Measurements from ENCODE around the gene ZNF160.
A peak's percentile ranks its signal among the peaks of the same experiment; 100 is the strongest.

The ZNF160 gene

DNA sequence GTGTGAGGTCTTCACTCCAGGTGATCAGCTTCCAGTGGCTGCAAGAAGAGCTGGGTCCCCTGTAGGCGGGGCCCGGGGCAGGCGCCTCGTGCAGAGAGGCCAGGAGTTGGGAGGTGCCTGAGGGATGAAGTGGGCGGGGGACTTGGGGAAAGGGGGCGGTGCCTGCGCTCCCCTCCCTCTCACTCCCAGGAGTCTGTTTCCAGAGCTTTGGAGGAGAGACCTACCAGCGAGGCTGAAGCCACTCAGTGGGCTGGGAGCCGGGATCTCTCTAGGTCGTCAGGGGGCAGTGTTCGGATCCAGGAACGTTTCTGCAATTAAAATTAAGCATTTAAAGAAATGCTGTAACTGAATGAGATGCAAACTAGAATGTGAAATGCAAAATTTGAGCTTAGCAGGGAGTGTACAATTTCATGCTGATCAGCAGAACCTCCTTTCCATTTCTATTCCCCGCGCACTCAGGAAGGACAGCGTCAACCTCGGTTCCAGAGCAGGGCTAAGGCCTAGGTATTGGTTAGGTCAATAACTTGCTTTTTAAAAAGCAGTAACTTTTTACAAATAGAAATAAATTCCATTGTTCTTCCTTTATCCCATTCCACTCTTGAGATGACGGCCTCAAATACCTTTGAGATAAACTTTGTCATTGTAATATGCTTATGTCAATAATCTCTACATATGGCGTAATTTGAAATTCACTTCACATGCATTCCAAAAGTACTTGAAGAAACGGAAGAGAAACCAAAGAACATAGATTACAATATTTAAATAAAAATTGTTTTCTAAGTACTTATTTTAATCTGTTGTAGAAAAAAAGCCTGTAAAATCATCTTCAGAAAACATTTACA lies 11.6 kb downstream of the ZNF160 start:
- Histone ChIP-seq H3K4me1 (ENCODE audit: control insufficient read depth, insufficient read depth, low read length) (no peaks in the 10 kb centered on the region), H3K9me3 (ENCODE audit: control insufficient read depth, insufficient read depth, low read depth, low read length) (peaks cover 2% of the 10 kb centered on the region; the same call in 1 of the 2 replicates), H3K27ac (ENCODE audit: extremely low read depth, low read depth, low read length) (no peak overlapping the region), H3K4me3 (ENCODE audit: low read depth, low read length) (no peak overlapping the region), H3K36me3 (ENCODE audit: control insufficient read depth in 2 of 2, insufficient read depth in 1 of 2, low read length in 2 of 2) (peaks cover 0 to 56% of the 10 kb centered on the region in 2 experiments; a peak in 2 of 3 replicates)
- CTCF ChIA-PET: no interaction called here
- TF ChIP-seq ZNF791 (tag by site-specific recombination; IDR thresholded peaks at IDR 0.05) (no peak), ZBTB44 (tag by site-specific recombination; IDR thresholded peaks at IDR 0.05) (no peak), ZFHX2 (tag by site-specific recombination; conservative IDR thresholded peaks at IDR 0.05) (no peak), ZNF549 (tag by site-specific recombination; IDR thresholded peaks at IDR 0.05) (no peak), ZNF623 (tag by site-specific recombination; IDR thresholded peaks at IDR 0.05) (no peak), ZNF555 (tag by site-specific recombination; conservative IDR thresholded peaks at IDR 0.05) (no peak), ZNF335 (tag by site-specific recombination; conservative IDR thresholded peaks at IDR 0.05) (no peak), ZNF404 (tag by site-specific recombination; IDR thresholded peaks at IDR 0.05) (no peak), TRIM28 (IDR thresholded peaks at IDR 0.05; ENCODE audit: borderline replicate concordance, low read length) (no peak), GLIS2 (tag by site-specific recombination; IDR thresholded peaks at IDR 0.05) (no peak)
- TF ChIP-seq, protein P1, sequence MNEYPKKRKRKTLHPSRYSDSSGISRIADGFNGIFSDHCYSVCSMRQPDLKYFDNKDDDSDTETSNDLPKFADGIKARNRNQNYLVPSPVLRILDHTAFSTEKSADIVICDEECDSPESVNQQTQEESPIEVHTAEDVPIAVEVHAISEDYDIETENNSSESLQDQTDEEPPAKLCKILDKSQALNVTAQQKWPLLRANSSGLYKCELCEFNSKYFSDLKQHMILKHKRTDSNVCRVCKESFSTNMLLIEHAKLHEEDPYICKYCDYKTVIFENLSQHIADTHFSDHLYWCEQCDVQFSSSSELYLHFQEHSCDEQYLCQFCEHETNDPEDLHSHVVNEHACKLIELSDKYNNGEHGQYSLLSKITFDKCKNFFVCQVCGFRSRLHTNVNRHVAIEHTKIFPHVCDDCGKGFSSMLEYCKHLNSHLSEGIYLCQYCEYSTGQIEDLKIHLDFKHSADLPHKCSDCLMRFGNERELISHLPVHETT (tag by site-specific recombination; IDR thresholded peaks at IDR 0.05): no peak
- TF ChIP-seq, protein P2, sequence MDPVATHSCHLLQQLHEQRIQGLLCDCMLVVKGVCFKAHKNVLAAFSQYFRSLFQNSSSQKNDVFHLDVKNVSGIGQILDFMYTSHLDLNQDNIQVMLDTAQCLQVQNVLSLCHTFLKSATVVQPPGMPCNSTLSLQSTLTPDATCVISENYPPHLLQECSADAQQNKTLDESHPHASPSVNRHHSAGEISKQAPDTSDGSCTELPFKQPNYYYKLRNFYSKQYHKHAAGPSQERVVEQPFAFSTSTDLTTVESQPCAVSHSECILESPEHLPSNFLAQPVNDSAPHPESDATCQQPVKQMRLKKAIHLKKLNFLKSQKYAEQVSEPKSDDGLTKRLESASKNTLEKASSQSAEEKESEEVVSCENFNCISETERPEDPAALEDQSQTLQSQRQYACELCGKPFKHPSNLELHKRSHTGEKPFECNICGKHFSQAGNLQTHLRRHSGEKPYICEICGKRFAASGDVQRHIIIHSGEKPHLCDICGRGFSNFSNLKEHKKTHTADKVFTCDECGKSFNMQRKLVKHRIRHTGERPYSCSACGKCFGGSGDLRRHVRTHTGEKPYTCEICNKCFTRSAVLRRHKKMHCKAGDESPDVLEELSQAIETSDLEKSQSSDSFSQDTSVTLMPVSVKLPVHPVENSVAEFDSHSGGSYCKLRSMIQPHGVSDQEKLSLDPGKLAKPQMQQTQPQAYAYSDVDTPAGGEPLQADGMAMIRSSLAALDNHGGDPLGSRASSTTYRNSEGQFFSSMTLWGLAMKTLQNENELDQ (tag by site-specific recombination; IDR thresholded peaks at IDR 0.05; ENCODE audit: low read depth): no peak
- POLR2A ChIA-PET: no interaction called here

DNA sequence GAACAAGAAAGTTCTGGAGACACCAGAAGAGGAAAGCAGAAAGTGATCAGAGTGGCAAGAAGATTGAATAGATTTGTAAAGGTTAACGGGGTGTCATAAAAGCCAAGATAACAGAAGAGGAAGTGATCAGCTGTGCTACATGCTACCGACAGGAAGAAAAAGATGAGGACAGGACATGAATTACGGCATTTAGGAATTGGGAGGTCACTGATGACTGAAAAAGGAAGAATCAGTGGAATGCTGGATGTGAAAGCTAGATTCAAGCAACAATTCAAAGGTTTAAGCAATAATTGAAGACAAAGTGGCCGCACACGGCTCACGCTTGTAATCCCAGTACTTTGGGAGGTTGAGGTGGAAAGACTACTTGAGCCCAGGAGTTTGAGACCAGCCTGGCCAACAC lies 15.1 kb downstream of the ZNF160 start:
- Histone ChIP-seq H3K9me3 (ENCODE audit: control insufficient read depth, insufficient read depth, low read depth, low read length) (peaks cover 2% of the 10 kb centered on the region; the same call in 1 of the 2 replicates), H3K36me3 (ENCODE audit: control insufficient read depth in 2 of 2, insufficient read depth in 1 of 2, low read length in 2 of 2) (peaks cover 0 to 84% of the 10 kb centered on the region in 2 experiments; a peak in 2 of 3 replicates), H3K4me3 (ENCODE audit: low read depth, low read length) (no peak overlapping the region), H3K4me1 (ENCODE audit: control insufficient read depth, insufficient read depth, low read length) (no peaks in the 10 kb centered on the region), H3K27ac (ENCODE audit: extremely low read depth, low read depth, low read length) (no peak overlapping the region)
- ChIA-PET CTCF (interaction anchor here (0.9 kb wide), 1 partner anchor 94 kb away, joined by 4 read pairs; no protein-coding TSS in a partner anchor), POLR2A (no interaction called here)
- TF ChIP-seq PRDM1 (tag by site-specific recombination; IDR thresholded peaks at IDR 0.05) (0 out of 2 replicates have a peak, but pooled peaks have one; percentile 48), YY2 (tag by site-specific recombination; IDR thresholded peaks at IDR 0.05) (no peak)

DNA sequence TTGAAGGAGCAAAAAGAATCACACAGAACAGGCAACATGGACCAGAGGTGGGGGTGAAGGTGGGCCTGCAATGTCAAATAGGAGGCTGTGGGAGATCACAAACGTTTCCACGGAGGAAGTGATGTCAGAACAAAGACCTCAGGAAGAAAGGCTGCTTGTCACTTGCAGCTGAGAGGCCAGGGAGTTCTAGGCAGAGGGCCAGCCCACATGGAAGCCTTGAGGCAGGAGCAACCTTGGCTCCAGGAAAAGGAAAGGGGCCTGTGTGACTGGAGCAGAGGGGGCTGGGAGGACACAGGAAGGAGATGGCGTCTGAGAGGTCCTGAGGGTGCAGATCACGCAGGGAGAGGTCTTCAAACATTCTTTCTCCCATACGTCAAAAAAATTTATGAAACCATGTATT lies 16.3 kb downstream of the ZNF160 start:
- TF ChIP-seq GFI1B (tag by site-specific recombination; IDR thresholded peaks at IDR 0.05) (no peak), ZBTB1 (tag by site-specific recombination; IDR thresholded peaks at IDR 0.05) (no peak), ZNF140 (tag by site-specific recombination; IDR thresholded peaks at IDR 0.05) (no peak), ZNF701 (tag by site-specific recombination; IDR thresholded peaks at IDR 0.05) (no peak), ZNF2 (tag by site-specific recombination; IDR thresholded peaks at IDR 0.05) (no peak), HOXD13 (CRISPR knock-in tag; IDR thresholded peaks at IDR 0.05; ENCODE audit: borderline replicate concordance) (no peak), FEZF1 (tag by site-specific recombination; IDR thresholded peaks at IDR 0.05) (no peak), ZNF830 (tag by site-specific recombination; IDR thresholded peaks at IDR 0.05; ENCODE audit: low read depth) (no peak), ZNF248 (tag by site-specific recombination; IDR thresholded peaks at IDR 0.05) (no peak), KLF8 (tag by site-specific recombination; IDR thresholded peaks at IDR 0.05) (no peak)
- ChIA-PET CTCF (no interaction called here), POLR2A (no interaction called here)
- no peak overlapping the region for H3K4me3 ChIP-seq (ENCODE audit: low read depth, low read length)
- H3K36me3 ChIP-seq (ENCODE audit: control insufficient read depth in 2 of 2, insufficient read depth in 1 of 2, low read length in 2 of 2): peaks cover 0 to 86% of the 10 kb centered on the region in 2 experiments; a peak in 2 of 3 replicates
- H3K27ac ChIP-seq (ENCODE audit: extremely low read depth, low read depth, low read length): no peak overlapping the region
- no peaks in the 10 kb centered on the region for H3K4me1 ChIP-seq (ENCODE audit: control insufficient read depth, insufficient read depth, low read length)
- peaks cover 2% of the 10 kb centered on the region; the same call in 1 of the 2 replicates for H3K9me3 ChIP-seq (ENCODE audit: control insufficient read depth, insufficient read depth, low read depth, low read length)
